Keratinocyte (primary cell): ENCODE measurements around the gene KCNC1.

Experiments
- EZH2 ChIP-seq: IDR thresholded peaks from one replicate; pipeline ENCODE4 v1.6.1; 2012; ENCODE audit warnings: inconsistent platforms, mild to moderate bottlenecking, low read length, moderate library complexity
- TF ChIP-seq, protein P1 (sequence below), 3 experiments: IDR thresholded peaks in 1 of 3; conservative IDR thresholded peaks in 1 of 3; optimal IDR thresholded peaks in 1 of 3; 2 replicates in 2 of 3; 3 replicates in 1 of 3; pipeline versions ENCODE3 to v1.5.1; 2011; ENCODE audit warnings: low read length in 3 of 3, mild to moderate bottlenecking in 3 of 3, moderate library complexity in 2 of 3, control low read depth in 1 of 3, inconsistent platforms in 1 of 3; ENCODE audit not compliant: insufficient read depth in 2 of 3; ENCODE audit errors: extremely low read depth in 1 of 3

DNA sequence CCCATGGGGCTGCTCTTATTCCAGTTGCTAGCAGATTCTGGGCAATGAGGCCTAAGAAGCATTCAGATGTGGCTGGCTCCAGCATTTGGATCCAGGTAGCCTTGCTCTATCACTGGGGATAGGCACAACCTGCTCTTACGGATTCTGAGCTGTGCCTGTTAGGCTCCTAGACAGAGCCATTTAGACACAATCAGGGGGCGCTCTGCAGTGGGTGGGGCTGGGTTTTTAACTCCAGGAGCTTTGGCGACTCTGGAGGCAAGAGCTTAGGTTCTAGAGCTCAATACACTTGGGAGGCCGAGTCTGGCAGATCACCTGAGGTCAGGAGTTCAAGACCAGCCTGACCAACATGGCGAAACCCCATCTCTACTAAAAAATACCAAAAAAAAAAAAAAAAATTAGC, 32.0 kb downstream of the KCNC1 start:
- no peak for TF ChIP-seq EZH2
- TF ChIP-seq, protein P1, sequence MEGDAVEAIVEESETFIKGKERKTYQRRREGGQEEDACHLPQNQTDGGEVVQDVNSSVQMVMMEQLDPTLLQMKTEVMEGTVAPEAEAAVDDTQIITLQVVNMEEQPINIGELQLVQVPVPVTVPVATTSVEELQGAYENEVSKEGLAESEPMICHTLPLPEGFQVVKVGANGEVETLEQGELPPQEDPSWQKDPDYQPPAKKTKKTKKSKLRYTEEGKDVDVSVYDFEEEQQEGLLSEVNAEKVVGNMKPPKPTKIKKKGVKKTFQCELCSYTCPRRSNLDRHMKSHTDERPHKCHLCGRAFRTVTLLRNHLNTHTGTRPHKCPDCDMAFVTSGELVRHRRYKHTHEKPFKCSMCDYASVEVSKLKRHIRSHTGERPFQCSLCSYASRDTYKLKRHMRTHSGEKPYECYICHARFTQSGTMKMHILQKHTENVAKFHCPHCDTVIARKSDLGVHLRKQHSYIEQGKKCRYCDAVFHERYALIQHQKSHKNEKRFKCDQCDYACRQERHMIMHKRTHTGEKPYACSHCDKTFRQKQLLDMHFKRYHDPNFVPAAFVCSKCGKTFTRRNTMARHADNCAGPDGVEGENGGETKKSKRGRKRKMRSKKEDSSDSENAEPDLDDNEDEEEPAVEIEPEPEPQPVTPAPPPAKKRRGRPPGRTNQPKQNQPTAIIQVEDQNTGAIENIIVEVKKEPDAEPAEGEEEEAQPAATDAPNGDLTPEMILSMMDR (optimal IDR thresholded peaks at IDR 0.05 in 1 of 3, IDR thresholded peaks at IDR 0.05 in 1 of 3, conservative IDR thresholded peaks at IDR 0.05 in 1 of 3; ENCODE audit: extremely low read depth in 1 of 3, insufficient read depth in 2 of 3, low read length in 3 of 3), result peak in 1 of 3 experiments; percentile 24
